ENCODE results near the gene RPL38. TPM values are rescaled to one million over a fixed set of nuclear protein-coding genes. Genes with fewer than 3 reads are reported as not detected.

The RPL38 gene
- total RNA-seq, 6 experiments from 2014 or later: 660 to 867 (median 812) TPM

DNA sequence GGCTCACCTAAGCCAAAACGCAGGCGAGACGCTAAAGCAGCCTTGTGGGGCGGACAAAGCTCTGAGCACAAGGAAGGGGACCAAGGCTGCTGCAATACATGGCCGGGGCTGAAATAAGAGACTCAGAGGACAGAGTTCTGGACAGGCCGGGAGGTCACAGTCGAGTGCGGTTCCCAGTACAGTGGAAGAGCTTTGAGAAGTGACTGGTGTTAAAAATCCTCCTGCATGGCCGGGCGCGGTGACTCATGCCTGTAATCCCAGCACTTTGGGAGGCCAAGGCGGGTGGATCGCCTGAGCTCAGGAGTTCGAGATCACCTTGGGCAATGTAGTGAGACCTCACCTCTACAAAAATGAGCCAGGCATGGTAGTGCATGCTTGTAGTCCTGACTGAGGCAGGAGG is 20.4 kb downstream of the RPL38 start:
- DNase-seq: no peak
- no peak overlapping the region for H3K4me3 Mint-ChIP-seq
- H3K27ac Mint-ChIP-seq: no peak overlapping the region
- no peaks in the 10 kb centered on the region for H3K36me3 Mint-ChIP-seq (ENCODE audit: low read depth)
- H3K4me1 Mint-ChIP-seq (ENCODE audit: low read depth): no peaks in the 10 kb centered on the region
- H3K27me3 Mint-ChIP-seq (ENCODE audit: insufficient read depth): peaks cover 9% of the 10 kb centered on the region
- no peaks in the 10 kb centered on the region for H3K9me3 Mint-ChIP-seq
- TF ChIP-seq, protein P1, sequence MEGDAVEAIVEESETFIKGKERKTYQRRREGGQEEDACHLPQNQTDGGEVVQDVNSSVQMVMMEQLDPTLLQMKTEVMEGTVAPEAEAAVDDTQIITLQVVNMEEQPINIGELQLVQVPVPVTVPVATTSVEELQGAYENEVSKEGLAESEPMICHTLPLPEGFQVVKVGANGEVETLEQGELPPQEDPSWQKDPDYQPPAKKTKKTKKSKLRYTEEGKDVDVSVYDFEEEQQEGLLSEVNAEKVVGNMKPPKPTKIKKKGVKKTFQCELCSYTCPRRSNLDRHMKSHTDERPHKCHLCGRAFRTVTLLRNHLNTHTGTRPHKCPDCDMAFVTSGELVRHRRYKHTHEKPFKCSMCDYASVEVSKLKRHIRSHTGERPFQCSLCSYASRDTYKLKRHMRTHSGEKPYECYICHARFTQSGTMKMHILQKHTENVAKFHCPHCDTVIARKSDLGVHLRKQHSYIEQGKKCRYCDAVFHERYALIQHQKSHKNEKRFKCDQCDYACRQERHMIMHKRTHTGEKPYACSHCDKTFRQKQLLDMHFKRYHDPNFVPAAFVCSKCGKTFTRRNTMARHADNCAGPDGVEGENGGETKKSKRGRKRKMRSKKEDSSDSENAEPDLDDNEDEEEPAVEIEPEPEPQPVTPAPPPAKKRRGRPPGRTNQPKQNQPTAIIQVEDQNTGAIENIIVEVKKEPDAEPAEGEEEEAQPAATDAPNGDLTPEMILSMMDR (IDR thresholded peaks at IDR 0.05): no peak

DNA sequence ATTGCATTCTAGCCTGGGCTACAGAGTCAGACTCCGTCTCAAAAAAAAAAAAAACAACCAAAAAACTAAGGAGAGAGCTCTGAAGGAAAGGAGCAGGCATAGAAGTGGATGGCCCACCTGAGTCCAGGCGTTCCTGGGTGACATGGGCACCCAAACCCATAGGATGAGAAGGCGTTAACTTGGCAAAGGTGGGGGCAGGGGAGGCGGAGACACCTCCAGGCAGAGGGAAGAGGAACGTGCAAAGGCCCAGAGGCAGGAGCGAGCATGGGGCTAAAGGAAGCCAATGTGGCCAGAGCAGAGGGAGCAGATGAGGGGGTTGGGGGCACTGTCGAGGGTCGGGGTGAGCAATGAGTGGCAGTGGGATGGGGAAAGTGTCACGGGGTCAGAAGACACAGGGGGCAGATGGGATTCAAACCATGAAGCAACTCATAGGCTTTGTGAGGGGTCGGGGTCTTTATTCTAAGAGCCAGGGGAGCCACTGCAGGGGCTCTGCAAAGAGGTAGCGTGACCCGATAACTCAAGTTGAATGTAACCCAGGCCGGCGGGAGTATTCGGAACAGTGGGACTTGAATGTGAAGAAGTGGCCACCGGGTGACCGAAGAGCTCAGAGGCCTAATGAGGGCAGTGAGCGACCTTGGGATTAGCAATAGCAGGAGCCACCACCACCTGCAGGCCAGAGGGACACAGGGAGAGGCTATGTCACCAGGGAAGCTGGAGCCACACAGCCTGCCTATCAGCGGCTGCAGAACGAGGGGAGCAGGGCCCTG is 21.7 kb downstream of the RPL38 start:
- no peak overlapping the region for H3K4me3 Mint-ChIP-seq
- H3K9me3 Mint-ChIP-seq: no peaks in the 10 kb centered on the region
- TF ChIP-seq, protein P1 (IDR thresholded peaks at IDR 0.05): no peak
- DNase-seq: no peak
- no peaks in the 10 kb centered on the region for H3K36me3 Mint-ChIP-seq (ENCODE audit: low read depth)
- H3K27ac Mint-ChIP-seq: no peak overlapping the region
- H3K27me3 Mint-ChIP-seq (ENCODE audit: insufficient read depth): peaks cover 9% of the 10 kb centered on the region
- no peaks in the 10 kb centered on the region for H3K4me1 Mint-ChIP-seq (ENCODE audit: low read depth)

DNA sequence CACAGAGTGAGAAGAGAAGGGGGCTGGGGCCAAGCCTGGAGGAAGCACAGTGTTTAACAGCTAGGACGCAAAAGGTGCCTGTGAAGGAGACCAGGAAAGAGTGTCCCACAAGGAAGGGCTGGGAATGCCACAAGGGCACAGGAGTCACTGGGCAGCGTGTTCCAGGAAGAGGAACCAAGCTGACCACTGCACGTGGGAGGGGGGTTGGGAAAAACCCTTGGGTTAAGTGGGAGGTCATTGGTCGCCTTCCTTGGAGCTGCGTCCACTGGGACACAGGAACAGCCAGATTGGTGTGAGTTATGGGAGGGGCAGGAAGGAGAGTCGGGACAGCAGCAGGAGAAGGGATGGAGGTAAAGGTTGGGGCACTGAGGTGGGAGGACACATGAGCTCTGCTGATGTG is 22.8 kb downstream of the RPL38 start:
- Mint-ChIP-seq H3K4me1 (ENCODE audit: low read depth) (no peaks in the 10 kb centered on the region), H3K27ac (no peak overlapping the region), H3K36me3 (ENCODE audit: low read depth) (no peaks in the 10 kb centered on the region), H3K9me3 (no peaks in the 10 kb centered on the region), H3K4me3 (no peak overlapping the region), H3K27me3 (ENCODE audit: insufficient read depth) (peaks cover 10% of the 10 kb centered on the region)
- TF ChIP-seq, protein P1 (IDR thresholded peaks at IDR 0.05): no peak
- no peak for DNase-seq

DNA sequence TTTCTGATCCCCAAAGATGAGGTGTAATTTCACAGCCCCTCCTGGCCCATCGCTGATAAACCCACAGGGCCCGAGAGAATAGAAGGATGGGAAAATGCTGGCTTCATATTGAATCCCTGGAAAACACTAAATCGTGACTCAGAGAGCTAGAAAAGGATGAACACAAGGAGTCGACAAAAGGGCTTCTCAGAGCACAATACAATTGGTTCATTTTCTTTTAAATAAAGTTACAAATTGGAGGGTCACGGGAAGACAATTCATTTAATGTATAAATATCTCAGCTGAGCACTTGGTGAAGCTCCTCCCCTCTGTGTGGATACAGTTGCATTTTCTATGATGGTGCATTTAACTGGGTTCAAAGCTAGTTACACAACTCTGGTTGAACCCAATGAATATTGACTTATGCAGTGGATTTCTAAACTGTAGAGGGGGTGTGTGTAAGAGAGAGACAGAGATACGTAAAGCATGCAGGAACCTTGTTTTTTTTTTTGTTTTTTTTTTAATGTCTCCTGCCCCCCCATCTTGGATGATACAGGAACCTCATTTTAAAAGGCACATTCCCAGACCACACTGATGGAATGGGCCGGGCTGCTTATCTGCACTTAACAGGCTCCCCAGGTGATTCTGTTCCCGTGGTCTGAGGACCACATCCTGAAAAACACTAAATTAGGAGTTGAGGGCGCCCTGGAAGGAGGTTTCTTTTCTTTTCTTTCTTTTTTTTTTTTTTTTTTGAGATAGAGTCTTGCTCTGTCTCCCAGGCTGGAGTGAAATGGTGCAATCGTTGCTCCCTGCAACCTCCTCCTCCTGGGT is 24.0 kb downstream of the RPL38 start:
- DNase-seq: no peak
- H3K27me3 Mint-ChIP-seq (ENCODE audit: insufficient read depth): peaks cover 9% of the 10 kb centered on the region
- no peak overlapping the region for H3K27ac Mint-ChIP-seq
- TF ChIP-seq, protein P1 (IDR thresholded peaks at IDR 0.05): no peak
- H3K4me3 Mint-ChIP-seq: no peak overlapping the region
- no peaks in the 10 kb centered on the region for H3K36me3 Mint-ChIP-seq (ENCODE audit: low read depth)
- no peaks in the 10 kb centered on the region for H3K9me3 Mint-ChIP-seq
- no peaks in the 10 kb centered on the region for H3K4me1 Mint-ChIP-seq (ENCODE audit: low read depth)

DNA sequence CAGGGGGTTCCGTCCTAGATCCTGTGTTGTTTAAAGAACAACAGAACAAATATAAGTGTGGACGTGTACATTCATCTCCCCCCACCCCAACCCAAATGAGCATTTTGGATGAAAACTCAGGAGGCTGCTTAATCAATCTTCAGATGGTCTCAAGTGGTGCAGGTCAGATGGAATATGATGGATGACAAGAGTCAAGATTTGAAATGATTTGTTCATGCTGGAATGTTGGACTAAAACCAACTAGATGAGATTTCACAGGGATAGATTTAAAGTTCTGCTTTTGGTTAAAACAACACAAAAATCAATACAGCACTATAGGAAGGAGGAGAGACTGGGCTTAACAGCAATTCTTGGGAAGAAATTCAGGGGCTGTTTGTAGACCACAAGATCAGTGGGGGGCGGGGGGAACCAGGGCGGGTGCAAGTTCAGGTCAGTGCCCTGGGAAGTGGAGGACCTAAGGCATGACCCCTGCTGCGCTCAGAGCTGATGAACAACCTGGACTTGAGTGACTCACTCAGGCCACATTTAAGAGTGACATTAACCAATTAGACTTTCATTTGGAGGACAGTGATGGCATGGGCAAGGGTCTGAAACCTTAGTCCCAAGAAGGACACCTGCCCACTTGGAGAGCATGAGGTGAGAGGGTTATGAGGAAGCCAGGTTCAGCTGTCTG is 25.0 kb downstream of the RPL38 start:
- no peaks in the 10 kb centered on the region for H3K4me1 Mint-ChIP-seq (ENCODE audit: low read depth)
- no peak for DNase-seq
- no peak overlapping the region for H3K4me3 Mint-ChIP-seq
- H3K36me3 Mint-ChIP-seq (ENCODE audit: low read depth): no peaks in the 10 kb centered on the region
- TF ChIP-seq, protein P1 (IDR thresholded peaks at IDR 0.05): no peak
- no peak overlapping the region for H3K27ac Mint-ChIP-seq
- H3K27me3 Mint-ChIP-seq (ENCODE audit: insufficient read depth): peaks cover 9% of the 10 kb centered on the region
- no peaks in the 10 kb centered on the region for H3K9me3 Mint-ChIP-seq
